Vagina (tissue), 2 donors: ENCODE results near the gene USP21. TPM values are rescaled to one million over a fixed set of nuclear protein-coding genes. Genes with fewer than 3 reads are reported as not detected.

Experiments used
- DNase-seq, 2 donors: peaks; one replicate each; pipeline ENCODE4 v3.0.0-alpha.2; 2017; ENCODE audit errors: extremely low spot score in 2 of 2
- H3K27ac ChIP-seq: fragments of 200-600 bp; sonication (generic); one replicate; pipeline ENCODE4 v1.5.1; 2019
- H3K27me3 ChIP-seq: fragments of 200-600 bp; sonication (generic); one replicate; pipeline ENCODE4 v1.5.1; 2019
- H3K36me3 ChIP-seq, 2 donors: fragments of 200-600 bp; sonication (generic); one replicate each; pipeline ENCODE4 v1.5.1; 2017 to 2019
- H3K4me1 ChIP-seq: fragments of 200-600 bp; sonication (generic); one replicate; pipeline ENCODE4 v1.5.1; 2019
- H3K4me3 ChIP-seq, 2 donors: fragments of 200-600 bp; sonication (generic); 1 replicate in 1 of 2; 2 replicates in 1 of 2; pipeline ENCODE4 v1.5.1; 2016 to 2019
- H3K9me3 ChIP-seq: fragments of 200-600 bp; sonication (generic); one replicate; pipeline ENCODE4 v1.5.1; 2019
- CTCF ChIP-seq, 3 experiments: fragments of 450-650 bp in 2 of 3; fragments of 200-600 bp in 1 of 3; sonication (generic) in 1 of 3; IDR thresholded peaks; one replicate each; pipeline ENCODE4 v1.5.1; 2017 to 2019; ENCODE audit warnings: antibody characterized with exemption in 3 of 3, mild to moderate bottlenecking in 2 of 3, moderate library complexity in 2 of 3
- POLR2A ChIP-seq, 2 donors: fragments of 450-650 bp; IDR thresholded peaks; one replicate each; pipeline ENCODE4 v1.6.1; 2017; ENCODE audit warnings: antibody characterized with exemption in 2 of 2, mild to moderate bottlenecking in 2 of 2, moderate library complexity in 2 of 2
- POLR2AphosphoS5 ChIP-seq, 2 donors: sonication (generic); formaldehyde crosslinking; IDR thresholded peaks; one replicate each; pipeline ENCODE4 v1.9.0; 2017; ENCODE audit warnings: antibody characterized with exemption in 2 of 2, mild to moderate bottlenecking in 2 of 2, low read depth in 1 of 2; ENCODE audit not compliant: insufficient read depth in 1 of 2
- intact Hi-C: fragments of 100-400 bp; cut with DNase I; formaldehyde crosslinking; loops from one replicate; pipeline ENCODE4 v1.15.1; 2023
- total RNA-seq: library from RNA; depleted of rRNA; stranded (reverse); fragments of >200 nt; gene quantifications from one replicate; pipeline ENCODE4 v1.2.3, GENCODE V29; 2016

USP21 gene
- total RNA-seq, 1 donor from 2014 or later = 19.4 TPM

DNA sequence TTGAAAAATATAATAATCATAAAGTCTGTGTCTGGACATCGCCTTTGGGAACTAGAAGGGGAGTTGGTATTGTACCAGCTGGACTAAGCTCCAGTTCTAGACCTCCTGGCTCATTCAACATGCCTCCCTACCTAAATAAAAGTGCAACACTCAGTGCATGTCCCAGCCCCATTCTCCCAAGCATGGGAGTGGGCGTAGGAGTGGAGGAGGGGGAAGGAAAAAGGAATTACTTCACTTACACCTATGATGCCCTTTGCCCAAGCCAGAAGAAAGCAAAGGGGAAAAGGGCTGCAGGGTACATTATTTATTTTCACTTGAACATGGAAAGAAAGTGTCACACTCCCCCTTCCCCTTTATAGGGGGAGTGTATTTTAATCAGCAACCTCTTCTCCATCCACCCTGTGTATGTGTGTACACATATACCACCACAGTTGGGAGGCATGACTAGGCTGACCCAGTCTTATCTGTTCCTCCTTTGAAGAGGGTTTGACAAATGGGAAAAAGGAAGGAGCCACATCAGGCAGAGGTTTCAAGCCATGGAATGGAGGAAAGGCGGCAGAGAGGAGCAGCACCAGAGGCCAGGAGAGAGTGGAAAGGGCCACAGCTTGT is 38.2 kb upstream of the USP21 start:
- Histone ChIP-seq H3K4me3 (no peak overlapping the region), H3K9me3 (no peaks in the 10 kb centered on the region), H3K4me1 (peaks cover 31% of the 10 kb centered on the region), H3K27me3 (no peaks in the 10 kb centered on the region), H3K27ac (no peak overlapping the region), H3K36me3 (peaks cover 0 to 57% of the 10 kb centered on the region in 2 donors)
- no peak for TF ChIP-seq POLR2A (IDR thresholded peaks at IDR 0.05)
- TF ChIP-seq POLR2AphosphoS5 (IDR thresholded peaks at IDR 0.05; ENCODE audit: insufficient read depth in 1 of 2, low read depth in 1 of 2) = no peak
- intact Hi-C loops = no loop called here
- no peak for DNase-seq

DNA sequence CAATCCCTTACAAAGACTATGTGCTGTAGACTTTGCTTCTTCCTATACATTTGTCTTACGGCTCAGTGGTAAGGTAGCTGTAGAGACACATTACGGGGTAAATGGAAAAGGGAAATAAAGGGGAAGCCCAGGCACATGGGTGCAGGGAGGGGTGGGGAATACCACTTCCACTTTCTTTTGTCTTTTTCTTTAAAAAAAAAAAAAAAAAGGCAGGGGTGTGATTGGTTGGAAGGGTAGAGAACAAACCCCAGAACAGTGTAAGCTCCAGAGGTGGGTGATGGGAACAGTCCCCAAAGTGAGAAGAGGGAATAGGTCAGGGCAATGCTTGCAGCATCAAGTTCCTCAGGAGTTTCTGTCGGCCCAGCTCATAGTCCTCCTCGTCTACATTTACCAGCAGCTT is 37.5 kb upstream of the USP21 start:
- no peak for DNase-seq
- H3K4me1 ChIP-seq = peaks cover 24% of the 10 kb centered on the region
- no peak overlapping the region for H3K27ac ChIP-seq
- no peaks in the 10 kb centered on the region for H3K27me3 ChIP-seq
- no peaks in the 10 kb centered on the region for H3K9me3 ChIP-seq
- intact Hi-C loops = no loop called here
- peaks cover 0 to 57% of the 10 kb centered on the region in 2 donors for H3K36me3 ChIP-seq
- H3K4me3 ChIP-seq = no peak overlapping the region
- TF ChIP-seq CTCF (IDR thresholded peaks at IDR 0.05) (no peak), POLR2AphosphoS5 (IDR thresholded peaks at IDR 0.05; ENCODE audit: insufficient read depth in 1 of 2, low read depth in 1 of 2) (no peak), POLR2A (IDR thresholded peaks at IDR 0.05) (no peak)

- peaks cover 0 to 62% of the 10 kb centered on the region in 2 donors for H3K36me3 ChIP-seq
- H3K9me3 ChIP-seq = no peaks in the 10 kb centered on the region
- peaks cover 25% of the 10 kb centered on the region for H3K4me1 ChIP-seq
- no peaks in the 10 kb centered on the region for H3K27me3 ChIP-seq
- intact Hi-C loops = no loop called here
- no peak overlapping the region for H3K4me3 ChIP-seq
- TF ChIP-seq CTCF (IDR thresholded peaks at IDR 0.05) = no peak
- no peak for TF ChIP-seq POLR2A (IDR thresholded peaks at IDR 0.05)
- no peak for TF ChIP-seq POLR2AphosphoS5 (IDR thresholded peaks at IDR 0.05; ENCODE audit: insufficient read depth in 1 of 2, low read depth in 1 of 2)
- H3K27ac ChIP-seq = no peak overlapping the region
- DNase-seq = no peak
These were observed 36.3 kb upstream of the USP21 start for GRCh38 chr1:161122967-161123366.

DNA sequence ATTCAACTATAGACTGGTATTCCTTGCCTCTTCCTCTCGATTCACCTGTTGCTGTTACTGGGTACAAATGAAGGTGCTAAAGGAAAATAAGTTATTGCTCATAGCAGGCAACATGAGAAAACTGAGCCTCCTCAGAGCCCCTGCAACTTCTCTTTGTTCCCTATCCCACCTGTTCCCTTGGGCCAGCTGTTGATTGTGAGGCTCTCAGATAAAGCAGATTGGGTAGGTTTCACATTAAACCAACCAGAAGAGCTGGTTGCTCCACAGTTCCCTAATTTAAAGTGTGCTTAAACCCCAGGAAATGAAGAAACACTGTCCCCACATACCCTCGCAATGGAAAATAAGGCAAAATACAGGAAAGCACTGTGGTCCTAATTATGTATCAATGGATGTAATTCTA is 31.7 kb upstream of the USP21 start:
- H3K36me3 ChIP-seq = peaks cover 0 to 49% of the 10 kb centered on the region in 2 donors

GRCh38 chr1:161128591-161129420 is 30.5 kb upstream of the USP21 start:
- peaks cover 0 to 38% of the 10 kb centered on the region in 2 donors for H3K36me3 ChIP-seq
- H3K4me1 ChIP-seq = peaks cover 51% of the 10 kb centered on the region
- H3K27me3 ChIP-seq = no peaks in the 10 kb centered on the region
- H3K9me3 ChIP-seq = no peaks in the 10 kb centered on the region
- no peak for DNase-seq
- H3K27ac ChIP-seq = no peak overlapping the region
- intact Hi-C loops = no loop called here
- H3K4me3 ChIP-seq = no peak overlapping the region
- TF ChIP-seq POLR2A (IDR thresholded peaks at IDR 0.05) (no peak), CTCF (IDR thresholded peaks at IDR 0.05) (no peak), POLR2AphosphoS5 (IDR thresholded peaks at IDR 0.05; ENCODE audit: insufficient read depth in 1 of 2, low read depth in 1 of 2) (no peak)

More for the DNA sequence above, 31.7 kb upstream of the USP21 start:
- Histone ChIP-seq H3K4me1 (peaks cover 46% of the 10 kb centered on the region), H3K9me3 (no peaks in the 10 kb centered on the region), H3K27ac (no peak overlapping the region), H3K27me3 (no peaks in the 10 kb centered on the region), H3K4me3 (no peak overlapping the region)
- intact Hi-C loops = no loop called here
- TF ChIP-seq CTCF (IDR thresholded peaks at IDR 0.05) = no peak
- no peak for TF ChIP-seq POLR2A (IDR thresholded peaks at IDR 0.05)
- no peak for TF ChIP-seq POLR2AphosphoS5 (IDR thresholded peaks at IDR 0.05; ENCODE audit: insufficient read depth in 1 of 2, low read depth in 1 of 2)
- no peak for DNase-seq
